Upper lobe of right lung (tissue), 1 donor: ENCODE results near the gene CRNKL1. TPM values are rescaled to one million over a fixed set of nuclear protein-coding genes. Genes with fewer than 3 reads are reported as not detected.

Experiments
- ATAC-seq: fragments of 200-7000 bp; cut with Tn5 transposase; one replicate; pipeline ENCODE4 v1.9.1; 2020; ENCODE audit warnings: mild to moderate bottlenecking, moderate library complexity
- DNase-seq: peaks from one replicate; pipeline ENCODE4 v3.0.0-alpha.2; 2020
- H3K27ac ChIP-seq: fragments of 200-600 bp; one replicate; pipeline ENCODE4 v1.8.0; 2022
- H3K27me3 ChIP-seq: fragments of 200-600 bp; one replicate; pipeline ENCODE4 v1.8.0; 2022; ENCODE audit warnings: mild to moderate bottlenecking
- H3K36me3 ChIP-seq: fragments of 200-600 bp; one replicate; pipeline ENCODE4 v1.8.0; 2022
- H3K4me1 ChIP-seq: fragments of 200-600 bp; one replicate; pipeline ENCODE4 v1.8.0; 2022
- H3K4me3 ChIP-seq: fragments of 200-600 bp; one replicate; pipeline ENCODE4 v1.8.0; 2022; ENCODE audit warnings: mild to moderate bottlenecking
- H3K9me3 ChIP-seq: fragments of 200-600 bp; one replicate; pipeline ENCODE4 v1.8.0; 2022
- intact Hi-C: fragments of 100-400 bp; cut with DNase I; formaldehyde crosslinking; loops from one replicate; pipeline ENCODE4 v1.11.0; 2022
- total RNA-seq: library from RNA; stranded (reverse); fragmentation: NEBNext Ultra II Directional; extraction: Animal tissue kit (Norgen Biotek cat#: 25700); gene quantifications from one replicate; pipeline ENCODE4 v1.2.1, GENCODE V29; 2021
- TF ChIP-seq, protein P1 (sequence below): fragments of 200-600 bp; IDR thresholded peaks from one replicate; pipeline ENCODE4 v1.8.0; 2022; ENCODE audit warnings: antibody characterized with exemption
- donor health status: DM: no; HTN: yes; CAD: no; lungs with severe emphysema.

Gene CRNKL1
- total RNA-seq, 1 donor from 2014 or later: 20.2 TPM

DNA sequence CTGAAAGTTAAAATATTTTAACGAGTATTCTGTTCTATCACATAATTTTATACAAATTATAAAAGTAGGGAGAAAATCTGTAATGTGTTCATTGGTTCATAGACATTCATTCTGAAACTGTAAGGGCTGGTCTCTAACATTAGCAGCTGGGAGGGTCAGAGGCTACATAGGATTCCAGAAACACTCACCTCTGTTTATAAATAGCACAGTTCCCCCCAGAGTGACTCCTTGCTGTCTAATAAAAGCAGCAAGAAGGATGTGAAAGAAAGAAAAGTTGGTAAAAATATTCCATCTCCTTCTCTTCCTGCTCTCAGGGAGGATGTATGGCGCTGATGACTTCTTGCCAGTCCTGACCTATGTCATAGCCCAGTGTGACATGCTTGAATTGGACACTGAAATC, 60.4 kb downstream of the CRNKL1 start:
- Histone ChIP-seq H3K4me3 (no peak overlapping the region), H3K4me1 (peaks cover 47% of the 10 kb centered on the region), H3K27ac (no peak overlapping the region), H3K27me3 (no peaks in the 10 kb centered on the region), H3K9me3 (no peaks in the 10 kb centered on the region), H3K36me3 (peaks cover 55% of the 10 kb centered on the region)
- TF ChIP-seq, protein P1, sequence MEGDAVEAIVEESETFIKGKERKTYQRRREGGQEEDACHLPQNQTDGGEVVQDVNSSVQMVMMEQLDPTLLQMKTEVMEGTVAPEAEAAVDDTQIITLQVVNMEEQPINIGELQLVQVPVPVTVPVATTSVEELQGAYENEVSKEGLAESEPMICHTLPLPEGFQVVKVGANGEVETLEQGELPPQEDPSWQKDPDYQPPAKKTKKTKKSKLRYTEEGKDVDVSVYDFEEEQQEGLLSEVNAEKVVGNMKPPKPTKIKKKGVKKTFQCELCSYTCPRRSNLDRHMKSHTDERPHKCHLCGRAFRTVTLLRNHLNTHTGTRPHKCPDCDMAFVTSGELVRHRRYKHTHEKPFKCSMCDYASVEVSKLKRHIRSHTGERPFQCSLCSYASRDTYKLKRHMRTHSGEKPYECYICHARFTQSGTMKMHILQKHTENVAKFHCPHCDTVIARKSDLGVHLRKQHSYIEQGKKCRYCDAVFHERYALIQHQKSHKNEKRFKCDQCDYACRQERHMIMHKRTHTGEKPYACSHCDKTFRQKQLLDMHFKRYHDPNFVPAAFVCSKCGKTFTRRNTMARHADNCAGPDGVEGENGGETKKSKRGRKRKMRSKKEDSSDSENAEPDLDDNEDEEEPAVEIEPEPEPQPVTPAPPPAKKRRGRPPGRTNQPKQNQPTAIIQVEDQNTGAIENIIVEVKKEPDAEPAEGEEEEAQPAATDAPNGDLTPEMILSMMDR: no peak
- ATAC-seq (no peak), DNase-seq (no peak)
- intact Hi-C loops: loop anchor here (10.0 kb wide), 2 partner anchors 207 to 297 kb away; no protein-coding TSS in a partner anchor

GRCh38 chr20:19991308-19991707, 61.0 kb downstream of the CRNKL1 start:
- H3K27ac ChIP-seq: no peak overlapping the region
- DNase-seq: no peak
- TF ChIP-seq, protein P1: no peak
- ATAC-seq: no peak
- H3K4me3 ChIP-seq: no peak overlapping the region
- peaks cover 50% of the 10 kb centered on the region for H3K36me3 ChIP-seq
- peaks cover 48% of the 10 kb centered on the region for H3K4me1 ChIP-seq
- intact Hi-C loops: loop anchor here (10.0 kb wide), 2 partner anchors 207 to 297 kb away; no protein-coding TSS in a partner anchor
- H3K27me3 ChIP-seq: no peaks in the 10 kb centered on the region
- no peaks in the 10 kb centered on the region for H3K9me3 ChIP-seq

DNA sequence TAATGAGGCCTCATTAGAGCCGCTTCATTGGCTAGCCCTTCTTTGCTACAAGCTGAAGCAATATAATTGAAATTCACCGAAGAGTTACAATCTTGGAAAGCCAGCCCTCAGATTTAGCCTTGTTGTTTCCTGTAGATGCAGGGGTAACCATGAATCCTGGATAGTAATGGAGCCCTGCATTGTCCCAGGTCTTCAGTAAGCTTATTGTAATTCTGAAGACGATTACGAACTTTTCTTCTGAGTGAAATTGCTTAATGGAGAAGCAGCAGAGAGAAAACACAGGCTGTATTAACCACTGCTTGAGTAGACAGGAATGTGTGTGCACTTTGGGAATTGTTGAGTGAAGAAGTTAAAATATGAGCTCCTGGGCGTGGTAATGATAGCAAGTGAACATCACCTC, 61.4 kb downstream of the CRNKL1 start:
- Histone ChIP-seq H3K4me1 (peaks cover 52% of the 10 kb centered on the region), H3K27ac (no peak overlapping the region), H3K4me3 (no peak overlapping the region), H3K9me3 (no peaks in the 10 kb centered on the region), H3K36me3 (peaks cover 45% of the 10 kb centered on the region), H3K27me3 (no peaks in the 10 kb centered on the region)
- DNase-seq: no peak
- no peak for ATAC-seq
- TF ChIP-seq, protein P1: no peak
- intact Hi-C loops: loop anchor here (10.0 kb wide), 2 partner anchors 206 to 296 kb away; no protein-coding TSS in a partner anchor

DNA sequence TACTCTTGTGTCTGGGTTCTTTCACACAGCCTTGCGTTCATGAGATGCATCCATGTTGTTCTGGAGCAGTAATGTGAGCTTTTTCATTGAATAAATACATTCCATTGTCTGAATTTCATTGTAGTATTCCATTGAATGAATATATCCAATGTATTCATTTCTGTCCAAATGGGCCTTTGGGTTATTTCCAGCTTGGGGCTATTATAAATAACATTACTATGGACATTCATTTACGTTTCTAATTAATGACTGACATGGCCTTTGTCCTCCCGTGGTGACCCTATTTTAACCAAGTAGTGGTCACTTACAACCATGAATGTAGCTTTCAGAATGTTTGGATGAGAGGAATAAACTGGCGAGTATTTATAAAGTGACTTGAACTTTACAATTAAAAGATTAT, 65.2 kb downstream of the CRNKL1 start:
- DNase-seq (no peak), ATAC-seq (no peak)
- Histone ChIP-seq H3K27ac (no peak overlapping the region), H3K36me3 (peaks cover 23% of the 10 kb centered on the region), H3K4me1 (peaks cover 32% of the 10 kb centered on the region), H3K4me3 (no peak overlapping the region), H3K9me3 (no peaks in the 10 kb centered on the region), H3K27me3 (no peaks in the 10 kb centered on the region)
- intact Hi-C loops: no loop called here
- TF ChIP-seq, protein P1: no peak

DNA sequence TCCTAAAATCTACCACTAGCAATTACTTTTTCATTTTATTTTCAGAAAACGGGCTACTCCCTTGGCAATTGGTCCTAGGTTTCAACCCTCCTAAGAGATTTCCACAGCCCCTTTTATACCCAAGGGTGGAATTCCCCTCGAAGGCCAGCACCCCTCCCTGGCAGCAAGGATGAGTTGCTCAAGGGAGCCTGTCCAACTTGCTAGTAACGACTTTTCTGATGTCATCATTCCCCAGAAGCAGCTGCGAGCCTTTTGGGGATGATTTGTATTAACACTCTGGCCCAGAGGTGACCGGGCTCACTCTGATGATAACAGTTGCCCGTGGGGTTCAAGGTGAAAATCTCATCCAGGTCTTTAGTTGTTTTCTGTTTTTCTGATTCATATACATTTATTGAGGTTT, 65.8 kb downstream of the CRNKL1 start:
- Histone ChIP-seq H3K36me3 (peaks cover 17% of the 10 kb centered on the region), H3K4me3 (no peak overlapping the region), H3K9me3 (no peaks in the 10 kb centered on the region), H3K27me3 (no peaks in the 10 kb centered on the region), H3K27ac (peak overlapping the region; percentile 31), H3K4me1 (peaks cover 28% of the 10 kb centered on the region)
- intact Hi-C loops: no loop called here
- TF ChIP-seq, protein P1: no peak
- ATAC-seq (peak; percentile 51), DNase-seq (no peak)

Other genes with a start within 250 kb of the CRNKL1 start
- 63.1 TPM for gene NAA20, start 35.1 kb downstream of the CRNKL1 start, total RNA-seq
- gene CFAP61, start 66 bp upstream of the CRNKL1 start, total RNA-seq: not detected